ENCODE results near the gene MCM5. TPM values are rescaled to one million over a fixed set of nuclear protein-coding genes. Genes with fewer than 3 reads are reported as not detected.

The MCM5 gene
- total RNA-seq, 4 donors from 2014 or later, result 16.5 to 102 (median 21.5) TPM

GRCh38 chr22:35425971-35426800 is 26.2 kb downstream of the MCM5 start:
- H3K27ac ChIP-seq, result no peak overlapping the region
- no peak for TF ChIP-seq CTCF (IDR thresholded peaks at IDR 0.05)
- TF ChIP-seq POLR2A (IDR thresholded peaks at IDR 0.05), result no peak
- peaks cover 0 to 3% (median 0%) of the 10 kb centered on the region in 4 donors for H3K4me1 ChIP-seq
- H3K9me3 ChIP-seq, result no peaks in the 10 kb centered on the region
- H3K27me3 ChIP-seq, result no peaks in the 10 kb centered on the region
- no peak for DNase-seq
- peaks cover 0 to 34% (median 0%) of the 10 kb centered on the region in 3 donors for H3K36me3 ChIP-seq
- H3K4me3 ChIP-seq, result no peak overlapping the region

GRCh38 chr22:35426801-35427140 is 26.8 kb downstream of the MCM5 start:
- Histone ChIP-seq H3K4me1 (peaks cover 0 to 9% (median 0%) of the 10 kb centered on the region in 4 donors), H3K27ac (no peak overlapping the region), H3K9me3 (no peaks in the 10 kb centered on the region), H3K36me3 (peaks cover 0 to 28% (median 0%) of the 10 kb centered on the region in 3 donors), H3K27me3 (no peaks in the 10 kb centered on the region), H3K4me3 (no peak overlapping the region)
- DNase-seq, result no peak
- TF ChIP-seq POLR2A (IDR thresholded peaks at IDR 0.05) (no peak), CTCF (IDR thresholded peaks at IDR 0.05) (no peak)

- peak overlapping the region in 3 of 4 donors; percentile 3 to 29 (median 14) for H3K27ac ChIP-seq
- TF ChIP-seq CTCF (IDR thresholded peaks at IDR 0.05) (peak; percentile 71 to 98 (median 95)), POLR2A (IDR thresholded peaks at IDR 0.05) (no peak)
- no peaks in the 10 kb centered on the region for H3K36me3 ChIP-seq
- H3K27me3 ChIP-seq, result no peaks in the 10 kb centered on the region
- H3K9me3 ChIP-seq, result peaks cover 0 to 12% (median 5%) of the 10 kb centered on the region in 4 donors
- no peak overlapping the region for H3K4me3 ChIP-seq
- DNase-seq, result peak; percentile 63 to 91 (median 90)
- H3K4me1 ChIP-seq, result peaks cover 0 to 9% (median 0%) of the 10 kb centered on the region in 4 donors
Measured at GRCh38 chr22:35430897-35431322, 31.0 kb downstream of the MCM5 start.

GRCh38 chr22:35431483-35432227 is 31.7 kb downstream of the MCM5 start:
- peaks cover 0 to 12% (median 5%) of the 10 kb centered on the region in 4 donors for H3K9me3 ChIP-seq
- DNase-seq, result no peak
- no peak overlapping the region for H3K4me3 ChIP-seq
- no peaks in the 10 kb centered on the region for H3K36me3 ChIP-seq
- peak overlapping the region in 3 of 4 donors; percentile 3 to 29 (median 14) for H3K27ac ChIP-seq
- no peak for TF ChIP-seq CTCF (IDR thresholded peaks at IDR 0.05)
- TF ChIP-seq POLR2A (IDR thresholded peaks at IDR 0.05), result no peak
- no peaks in the 10 kb centered on the region for H3K27me3 ChIP-seq
- H3K4me1 ChIP-seq, result peaks cover 0 to 9% (median 0%) of the 10 kb centered on the region in 4 donors

- Histone ChIP-seq H3K36me3 (no peaks in the 10 kb centered on the region), H3K9me3 (peaks cover 0 to 12% (median 5%) of the 10 kb centered on the region in 4 donors), H3K4me3 (no peak overlapping the region), H3K27ac (no peak overlapping the region), H3K27me3 (no peaks in the 10 kb centered on the region), H3K4me1 (peaks cover 0 to 9% (median 0%) of the 10 kb centered on the region in 4 donors)
- no peak for DNase-seq
- no peak for TF ChIP-seq POLR2A (IDR thresholded peaks at IDR 0.05)
- TF ChIP-seq CTCF (IDR thresholded peaks at IDR 0.05), result no peak
Measured at GRCh38 chr22:35432228-35432905, 32.4 kb downstream of the MCM5 start.
